ENCODE measurements around the gene EHD1. TPM values are rescaled to one million over a fixed set of nuclear protein-coding genes. Genes with fewer than 3 reads are reported as not detected.
A peak's percentile ranks its signal among the peaks of the same experiment; 100 is the strongest.

EHD1 gene
- total RNA-seq, 1 donor from 2014 or later, result 111 TPM

DNA sequence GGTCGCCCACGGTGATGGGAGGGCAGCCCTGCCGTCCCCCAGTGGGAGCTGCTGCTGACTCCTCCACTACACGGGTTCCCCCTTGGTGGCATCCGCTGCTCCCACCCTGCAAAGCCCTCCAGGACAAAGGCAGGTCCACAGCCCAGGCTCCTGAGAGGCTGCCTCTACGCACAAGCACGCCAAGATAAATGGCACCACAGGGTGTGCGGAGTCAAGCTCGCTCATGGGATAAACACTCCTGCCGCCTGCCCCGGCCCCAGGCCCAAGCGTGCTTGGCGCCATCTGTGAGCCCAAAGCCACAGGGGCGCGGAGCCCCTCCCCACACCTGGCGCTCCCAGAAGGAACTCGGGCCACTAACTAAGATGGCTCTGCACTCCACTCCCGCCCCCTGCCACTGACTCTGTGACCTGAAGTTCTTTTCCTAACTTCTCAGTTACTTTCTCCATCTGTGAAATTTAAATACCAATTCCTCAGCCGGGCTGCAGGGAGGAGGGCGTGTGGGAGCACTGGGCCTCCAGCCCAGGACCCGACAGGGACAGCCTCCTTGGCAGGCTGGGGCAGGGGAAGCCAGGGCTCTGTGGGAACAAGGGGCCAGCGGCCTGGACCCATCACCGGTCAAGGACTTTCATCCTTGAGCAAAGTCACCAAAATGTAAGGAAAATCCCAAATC is 14.9 kb downstream of the EHD1 start:
- no peak for DNase-seq (ENCODE audit: low spot score)
- peak overlapping the region; percentile 94 for H3K27ac Mint-ChIP-seq (ENCODE audit: unreplicated experiment)
- TF ChIP-seq, protein P1, sequence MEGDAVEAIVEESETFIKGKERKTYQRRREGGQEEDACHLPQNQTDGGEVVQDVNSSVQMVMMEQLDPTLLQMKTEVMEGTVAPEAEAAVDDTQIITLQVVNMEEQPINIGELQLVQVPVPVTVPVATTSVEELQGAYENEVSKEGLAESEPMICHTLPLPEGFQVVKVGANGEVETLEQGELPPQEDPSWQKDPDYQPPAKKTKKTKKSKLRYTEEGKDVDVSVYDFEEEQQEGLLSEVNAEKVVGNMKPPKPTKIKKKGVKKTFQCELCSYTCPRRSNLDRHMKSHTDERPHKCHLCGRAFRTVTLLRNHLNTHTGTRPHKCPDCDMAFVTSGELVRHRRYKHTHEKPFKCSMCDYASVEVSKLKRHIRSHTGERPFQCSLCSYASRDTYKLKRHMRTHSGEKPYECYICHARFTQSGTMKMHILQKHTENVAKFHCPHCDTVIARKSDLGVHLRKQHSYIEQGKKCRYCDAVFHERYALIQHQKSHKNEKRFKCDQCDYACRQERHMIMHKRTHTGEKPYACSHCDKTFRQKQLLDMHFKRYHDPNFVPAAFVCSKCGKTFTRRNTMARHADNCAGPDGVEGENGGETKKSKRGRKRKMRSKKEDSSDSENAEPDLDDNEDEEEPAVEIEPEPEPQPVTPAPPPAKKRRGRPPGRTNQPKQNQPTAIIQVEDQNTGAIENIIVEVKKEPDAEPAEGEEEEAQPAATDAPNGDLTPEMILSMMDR (IDR thresholded peaks at IDR 0.05), result no peak
- peaks cover 8% of the 10 kb centered on the region for H3K36me3 Mint-ChIP-seq (ENCODE audit: low read depth)
- peaks cover 4% of the 10 kb centered on the region for H3K9me3 Mint-ChIP-seq (ENCODE audit: low read depth)
- H3K27me3 Mint-ChIP-seq (ENCODE audit: low read depth), result no peaks in the 10 kb centered on the region
- H3K4me3 Mint-ChIP-seq (ENCODE audit: unreplicated experiment), result peak overlapping the region; percentile 26
- peaks cover 66% of the 10 kb centered on the region for H3K4me1 Mint-ChIP-seq (ENCODE audit: low read depth)

DNA sequence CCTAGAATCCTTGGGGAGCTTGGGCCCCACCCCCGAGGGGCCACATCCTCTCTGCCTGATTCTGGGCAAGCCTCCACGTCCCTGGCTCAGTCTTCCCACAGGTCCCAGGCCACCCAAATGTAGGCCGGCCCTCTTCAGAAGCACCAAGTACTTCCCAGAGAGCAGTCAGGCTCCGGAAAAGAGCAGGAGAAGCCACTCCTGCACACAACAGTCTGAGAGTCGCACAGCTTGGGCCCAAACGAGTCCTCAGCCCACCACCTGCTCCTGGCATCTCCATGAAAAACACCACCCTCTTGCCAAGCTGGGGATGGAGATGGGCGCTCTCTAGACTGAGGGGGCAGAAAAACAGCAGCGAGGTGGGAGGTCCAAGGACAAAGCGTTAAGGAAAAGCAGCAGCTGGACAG is 15.4 kb downstream of the EHD1 start:
- peak overlapping the region; percentile 94 for H3K27ac Mint-ChIP-seq (ENCODE audit: unreplicated experiment)

DNA sequence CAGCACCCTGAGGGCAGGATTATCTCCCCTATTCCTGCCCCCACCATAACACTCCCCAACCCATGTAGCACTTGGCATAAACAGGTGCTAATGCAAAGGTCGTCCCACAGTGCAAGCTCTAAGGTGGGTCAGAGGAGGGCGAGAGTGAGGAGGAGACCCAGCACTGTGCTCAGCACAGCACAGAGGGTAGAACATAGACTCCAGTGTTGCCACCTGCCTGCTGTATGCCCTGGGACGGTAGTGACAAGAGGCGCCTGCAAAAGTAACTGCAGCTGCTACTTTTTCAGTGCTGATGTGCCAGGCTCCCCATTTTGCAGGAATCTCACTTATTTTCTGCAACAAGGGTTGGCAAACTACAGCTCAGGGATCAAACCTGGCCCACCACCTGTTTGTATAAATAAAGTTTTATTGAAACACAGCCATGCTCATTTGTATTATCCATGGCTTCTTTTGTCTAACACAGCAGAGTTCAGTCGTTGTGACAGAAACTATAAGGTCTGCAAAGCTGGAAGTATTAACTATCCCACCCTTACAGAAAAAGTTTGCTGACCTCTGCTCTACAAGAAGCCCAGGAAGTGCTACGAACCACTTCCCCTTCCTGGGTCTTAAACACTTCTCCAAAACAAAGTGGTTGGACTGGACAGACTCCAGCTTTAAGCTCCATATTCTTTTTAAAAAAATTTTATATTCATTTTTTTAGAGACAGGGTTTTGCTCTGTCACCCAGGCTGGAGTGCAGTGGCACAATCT is 17.0 kb downstream of the EHD1 start:
- Mint-ChIP-seq H3K4me3 (ENCODE audit: unreplicated experiment) (no peak overlapping the region), H3K36me3 (ENCODE audit: low read depth) (peaks cover 8% of the 10 kb centered on the region), H3K9me3 (ENCODE audit: low read depth) (peaks cover 4% of the 10 kb centered on the region), H3K27me3 (ENCODE audit: low read depth) (no peaks in the 10 kb centered on the region), H3K4me1 (ENCODE audit: low read depth) (peaks cover 58% of the 10 kb centered on the region), H3K27ac (ENCODE audit: unreplicated experiment) (no peak overlapping the region)
- TF ChIP-seq, protein P1 (IDR thresholded peaks at IDR 0.05), result no peak
- no peak for DNase-seq (ENCODE audit: low spot score)

More for the DNA sequence above, 15.4 kb downstream of the EHD1 start:
- H3K9me3 Mint-ChIP-seq (ENCODE audit: low read depth), result peaks cover 4% of the 10 kb centered on the region
- H3K4me3 Mint-ChIP-seq (ENCODE audit: unreplicated experiment), result no peak overlapping the region
- TF ChIP-seq, protein P1 (IDR thresholded peaks at IDR 0.05), result no peak
- H3K4me1 Mint-ChIP-seq (ENCODE audit: low read depth), result peaks cover 61% of the 10 kb centered on the region
- peaks cover 8% of the 10 kb centered on the region for H3K36me3 Mint-ChIP-seq (ENCODE audit: low read depth)
- no peak for DNase-seq (ENCODE audit: low spot score)
- H3K27me3 Mint-ChIP-seq (ENCODE audit: low read depth), result no peaks in the 10 kb centered on the region

DNA sequence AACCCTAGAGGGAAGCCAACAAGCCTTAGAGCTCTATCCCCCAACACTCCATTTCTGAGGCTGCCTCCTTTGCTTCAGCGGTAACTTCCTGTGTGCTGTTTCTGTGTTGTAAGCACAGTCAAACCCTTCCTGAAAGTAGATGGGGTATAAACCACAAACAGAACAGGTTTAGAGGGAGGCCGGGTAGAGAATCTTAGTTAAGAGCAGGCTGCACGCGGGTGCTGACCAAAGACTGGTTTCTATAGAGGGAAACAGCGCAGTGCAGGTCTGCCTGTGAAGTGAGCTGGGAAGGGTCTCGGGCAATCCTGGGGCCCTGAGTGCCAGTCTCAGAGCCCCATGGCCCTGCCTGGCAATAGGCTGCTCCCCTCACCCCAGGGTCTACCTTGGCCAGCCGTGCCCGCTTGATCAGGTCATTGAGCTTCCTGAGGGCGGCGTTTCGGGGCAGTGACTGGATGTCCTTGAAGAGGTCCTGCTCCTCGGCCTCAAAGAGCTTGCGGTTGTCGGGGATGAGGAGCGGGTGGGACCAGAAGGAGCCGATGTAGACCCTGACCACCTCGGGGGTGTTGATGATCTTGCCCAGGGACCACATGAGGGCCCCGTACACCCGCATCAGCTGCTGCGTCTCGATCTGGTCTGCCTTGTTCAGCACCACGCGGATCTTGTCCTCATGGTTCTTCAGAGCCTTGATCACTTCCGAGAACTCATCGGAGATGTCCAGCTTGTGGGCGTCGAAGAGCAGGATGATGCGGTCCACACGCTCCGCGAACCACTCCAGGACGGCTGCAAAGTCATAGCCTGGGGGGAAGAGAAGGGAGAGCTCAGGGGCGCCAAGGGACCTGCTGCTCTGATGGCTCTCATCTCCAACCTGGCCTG is 18.6 kb downstream of the EHD1 start:
- no peak overlapping the region for H3K4me3 Mint-ChIP-seq (ENCODE audit: unreplicated experiment)
- no peaks in the 10 kb centered on the region for H3K27me3 Mint-ChIP-seq (ENCODE audit: low read depth)
- no peak overlapping the region for H3K27ac Mint-ChIP-seq (ENCODE audit: unreplicated experiment)
- TF ChIP-seq, protein P1 (IDR thresholded peaks at IDR 0.05), result no peak
- DNase-seq (ENCODE audit: low spot score), result peak; percentile 77
- peaks cover 10% of the 10 kb centered on the region for H3K36me3 Mint-ChIP-seq (ENCODE audit: low read depth)
- H3K4me1 Mint-ChIP-seq (ENCODE audit: low read depth), result peaks cover 58% of the 10 kb centered on the region
- H3K9me3 Mint-ChIP-seq (ENCODE audit: low read depth), result no peaks in the 10 kb centered on the region

Data from chondrocyte (in vitro differentiated cells).